Trophoblast cell (in vitro differentiated cells and primary cell): ENCODE measurements around the gene TSHR.

Experiments
- DNase-seq, 2 donors: peaks; one replicate each; pipeline ENCODE4 v3.0.0-alpha.2; 2016
- H2AFZ ChIP-seq: 2 replicates; pipeline ENCODE4 v1.6.1; 2013; ENCODE audit warnings: low read length, moderate library complexity, mild to moderate bottlenecking; ENCODE audit not compliant: insufficient read depth, poor library complexity
- H2AK5ac ChIP-seq: 2 replicates; pipeline ENCODE4 v1.6.1; 2013; ENCODE audit warnings: mild to moderate bottlenecking, low read length
- H2BK120ac ChIP-seq: 2 replicates; pipeline ENCODE4 v1.6.1; 2013; ENCODE audit warnings: low read length, mild to moderate bottlenecking, moderate library complexity; ENCODE audit not compliant: insufficient read depth, poor library complexity
- H2BK12ac ChIP-seq: 2 replicates; pipeline ENCODE4 v1.6.1; 2013; ENCODE audit warnings: mild to moderate bottlenecking, low read length, moderate library complexity
- H2BK5ac ChIP-seq: 2 replicates; pipeline ENCODE4 v1.6.1; 2013; ENCODE audit warnings: low read length, low read depth, moderate library complexity, mild to moderate bottlenecking; ENCODE audit not compliant: poor library complexity
- H3K14ac ChIP-seq: 2 replicates; pipeline ENCODE4 v1.6.1; 2013; ENCODE audit warnings: mild to moderate bottlenecking, low read length
- H3K18ac ChIP-seq: 2 replicates; pipeline ENCODE4 v1.6.1; 2013; ENCODE audit warnings: mild to moderate bottlenecking, low read length
- H3K23ac ChIP-seq: 2 replicates; pipeline ENCODE4 v1.6.1; 2013; ENCODE audit warnings: low read length
- H3K27ac ChIP-seq: 2 replicates; pipeline ENCODE4 v1.5.1; 2013; ENCODE audit warnings: low read depth, mild to moderate bottlenecking, inconsistent platforms, low read length, moderate library complexity
- H3K27me3 ChIP-seq: 2 replicates; pipeline ENCODE4 v1.6.1; 2013; ENCODE audit warnings: inconsistent platforms, mild to moderate bottlenecking, low read length, moderate library complexity; ENCODE audit not compliant: insufficient read depth
- H3K36me3 ChIP-seq, 2 experiments: 1 replicate in 1 of 2; 2 replicates in 1 of 2; pipeline ENCODE4 v1.6.1; 2013; ENCODE audit warnings: low read length in 2 of 2, mild to moderate bottlenecking in 2 of 2, moderate library complexity in 1 of 2; ENCODE audit not compliant: insufficient read depth in 2 of 2, control insufficient read depth in 1 of 2
- H3K4ac ChIP-seq: 2 replicates; pipeline ENCODE4 v1.6.1; 2013; ENCODE audit warnings: low read depth, mild to moderate bottlenecking, low read length, moderate library complexity
- H3K4me1 ChIP-seq, 2 experiments: 1 replicate in 1 of 2; 2 replicates in 1 of 2; pipeline ENCODE4 v1.6.1; 2013; ENCODE audit warnings: low read length in 2 of 2, mild to moderate bottlenecking in 2 of 2, moderate library complexity in 1 of 2; ENCODE audit not compliant: insufficient read depth in 2 of 2, control insufficient read depth in 1 of 2
- H3K4me2 ChIP-seq: 2 replicates; pipeline ENCODE4 v1.6.1; 2013; ENCODE audit warnings: inconsistent platforms, mild to moderate bottlenecking, low read length, moderate library complexity
- H3K4me3 ChIP-seq: 2 replicates; pipeline ENCODE4 v1.5.1; 2013; ENCODE audit warnings: mild to moderate bottlenecking, low read depth, low read length, inconsistent platforms
- H3K79me1 ChIP-seq: one replicate; pipeline ENCODE4 v1.6.1; 2013; ENCODE audit warnings: low read length
- H3K79me2 ChIP-seq: 2 replicates; pipeline ENCODE4 v1.6.1; 2013; ENCODE audit warnings: low read length, mild to moderate bottlenecking; ENCODE audit not compliant: control insufficient read depth, insufficient read depth, poor library complexity
- H3K9ac ChIP-seq: 2 replicates; pipeline ENCODE4 v1.6.1; 2013; ENCODE audit warnings: mild to moderate bottlenecking, low read length
- H3K9me3 ChIP-seq: 2 replicates; pipeline ENCODE4 v1.6.1; 2013; ENCODE audit warnings: low read depth, mild to moderate bottlenecking, control low read depth, inconsistent platforms, low read length; ENCODE audit not compliant: insufficient read depth
- H4K12ac ChIP-seq: 2 replicates; pipeline ENCODE4 v1.6.1; 2013; ENCODE audit warnings: low read depth, mild to moderate bottlenecking, low read length, moderate library complexity
- H4K8ac ChIP-seq: 2 replicates; pipeline ENCODE4 v1.6.1; 2013; ENCODE audit warnings: low read depth, mild to moderate bottlenecking, low read length, moderate library complexity
- H4K91ac ChIP-seq: one replicate; pipeline ENCODE4 v1.6.1; 2013; ENCODE audit warnings: low read depth, mild to moderate bottlenecking, low read length, moderate library complexity
- WGBS: extraction: QIAGEN DNeasy Blood & Tissue Kit; methylation state at CpG from one replicate; pipeline ENCODE4 v1.1.7; 2013; ENCODE audit warnings: missing lambda C conversion rate; ENCODE audit not compliant: insufficient read length, insufficient coverage; ENCODE audit errors: extremely low coverage; 5-methylcytosine and 5-hydroxymethylcytosine counted together

TSHR gene

DNA sequence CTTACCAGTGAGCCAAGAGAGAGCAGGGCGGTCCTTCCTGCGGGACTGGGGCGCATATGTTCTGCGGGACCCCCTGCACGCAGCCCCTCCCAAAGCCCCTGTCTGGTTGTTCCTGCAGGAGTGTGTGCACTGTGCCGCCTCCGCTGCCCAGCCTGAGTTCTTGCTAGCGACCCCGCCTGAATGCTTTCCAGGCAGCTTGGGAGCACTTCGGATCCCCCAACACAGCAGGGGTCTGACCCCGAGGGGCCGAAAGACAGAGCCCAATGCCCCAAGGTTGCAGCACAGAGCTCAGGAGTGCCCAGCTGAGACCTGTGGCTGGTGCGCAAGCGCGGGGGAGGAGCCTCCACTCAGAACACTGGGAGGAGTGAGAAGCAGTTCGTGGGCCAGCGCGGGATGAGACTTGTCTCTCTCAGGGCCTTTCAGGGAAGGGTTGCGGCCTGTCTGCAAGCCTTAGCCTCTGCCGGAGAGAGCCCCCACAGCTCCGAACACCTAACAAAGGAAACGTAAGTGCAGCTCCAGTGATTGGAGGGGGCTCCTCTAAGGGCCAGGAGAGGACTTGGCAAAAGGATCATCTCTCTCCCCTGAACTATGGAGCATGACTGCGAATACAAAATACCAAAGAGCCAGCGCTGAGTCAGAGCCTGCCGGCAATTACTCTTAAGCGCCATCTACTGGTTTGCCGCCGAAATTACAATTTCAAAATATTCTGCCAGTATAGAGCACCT lies 214.8 kb downstream of the TSHR start:
- H4K91ac ChIP-seq, result peak overlapping the region; percentile 95
- WGBS, result no CpG with 5 or more reads among the region's 28 CpGs

DNA sequence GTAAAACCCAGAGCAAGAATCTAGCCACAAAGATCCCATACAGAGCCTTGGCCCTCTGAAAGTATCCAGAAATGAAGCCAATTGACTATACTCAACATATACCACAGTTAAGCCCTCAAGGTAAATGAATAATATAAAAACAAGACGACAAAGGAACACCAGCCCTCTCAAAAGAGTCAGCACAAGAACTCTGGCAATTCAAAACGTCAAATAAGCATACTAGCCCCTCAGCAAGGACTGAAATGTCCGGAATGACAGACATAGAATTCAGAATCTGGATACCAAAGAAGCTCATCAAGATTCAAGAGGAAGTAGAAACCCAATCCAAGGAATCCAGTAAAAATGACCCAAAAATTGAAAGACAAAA lies 215.4 kb downstream of the TSHR start:
- Histone ChIP-seq H3K27me3 (no peaks in the 10 kb centered on the region), H3K18ac (no peak overlapping the region), H3K4ac (no peak overlapping the region), H3K79me2 (peaks cover 4% of the 10 kb centered on the region), H3K4me3 (no peak overlapping the region), H3K79me1 (peaks cover 6% of the 10 kb centered on the region), H4K12ac (no peak overlapping the region), H3K23ac (no peak overlapping the region), H2BK5ac (no peak overlapping the region), H3K14ac (no peak overlapping the region), H3K36me3 (no peaks in the 10 kb centered on the region), H3K4me2 (peak overlapping the region; percentile 67), H4K8ac (no peak overlapping the region), H2BK120ac (no peak overlapping the region), H3K9ac (no peak overlapping the region), H2AK5ac (no peak overlapping the region), H3K4me1 (peaks cover 6 to 7% of the 10 kb centered on the region in 2 experiments), H3K27ac (no peak overlapping the region), H2BK12ac (no peak overlapping the region), H3K9me3 (no peaks in the 10 kb centered on the region), H4K91ac (no peak overlapping the region), H2AFZ (no peak overlapping the region)
- WGBS, result no CpG with 5 or more reads among the region's 3 CpGs
- peak in 1 of 2 donors; percentile 19 for DNase-seq

More for the DNA sequence above, 214.8 kb downstream of the TSHR start:
- Histone ChIP-seq H3K4me2 (peak overlapping the region; percentile 67), H2BK12ac (peak overlapping the region; percentile 51), H3K79me1 (peaks cover 6% of the 10 kb centered on the region), H3K79me2 (peaks cover 4% of the 10 kb centered on the region), H3K9ac (peak overlapping the region; percentile 97), H3K23ac (no peak overlapping the region), H4K12ac (peak overlapping the region; percentile 82), H3K36me3 (no peaks in the 10 kb centered on the region), H3K14ac (peak overlapping the region; percentile 91), H3K4me3 (peak overlapping the region; percentile 73), H3K27me3 (no peaks in the 10 kb centered on the region), H2BK120ac (peak overlapping the region; percentile 87), H3K4me1 (peaks cover 6 to 7% of the 10 kb centered on the region in 2 experiments), H2BK5ac (peak overlapping the region; percentile 97), H3K4ac (peak overlapping the region; percentile 72), H2AK5ac (no peak overlapping the region), H4K8ac (peak overlapping the region; percentile 96), H2AFZ (peak overlapping the region; percentile 83), H3K18ac (peak overlapping the region; percentile 93), H3K27ac (peak overlapping the region; percentile 94), H3K9me3 (no peaks in the 10 kb centered on the region)
- peak; percentile 86 to 91 for DNase-seq

DNA sequence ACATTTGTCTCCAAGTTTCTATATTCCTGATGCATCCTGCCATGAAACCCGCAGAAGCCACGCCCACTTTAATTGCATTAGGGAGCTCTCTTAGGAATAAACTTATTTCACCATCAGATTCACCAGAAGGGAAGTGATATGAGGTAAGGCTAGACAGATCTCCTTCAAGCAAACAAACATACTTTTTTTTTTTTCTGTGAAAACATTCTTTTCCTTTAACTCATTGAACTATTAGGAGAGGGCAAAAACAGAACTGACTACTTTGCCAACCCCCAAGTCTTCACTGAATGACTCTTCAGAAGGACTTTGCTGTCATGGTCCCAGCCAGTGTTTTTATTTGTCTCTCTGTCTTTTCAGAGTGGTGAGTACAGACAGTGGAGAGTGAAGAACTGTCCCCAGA lies 216.9 kb downstream of the TSHR start:
- Histone ChIP-seq H2BK12ac (no peak overlapping the region), H3K27ac (no peak overlapping the region), H3K14ac (no peak overlapping the region), H3K4me3 (no peak overlapping the region), H3K9ac (no peak overlapping the region), H3K79me1 (peaks cover 6% of the 10 kb centered on the region), H3K27me3 (no peaks in the 10 kb centered on the region), H3K9me3 (no peaks in the 10 kb centered on the region), H3K23ac (no peak overlapping the region), H4K91ac (no peak overlapping the region), H3K18ac (no peak overlapping the region), H2BK120ac (no peak overlapping the region), H4K8ac (no peak overlapping the region), H3K4ac (no peak overlapping the region), H3K36me3 (no peaks in the 10 kb centered on the region), H3K4me2 (no peak overlapping the region), H2AK5ac (no peak overlapping the region), H3K4me1 (peaks cover 6 to 7% of the 10 kb centered on the region in 2 experiments), H2AFZ (no peak overlapping the region), H4K12ac (no peak overlapping the region), H2BK5ac (no peak overlapping the region), H3K79me2 (peaks cover 4% of the 10 kb centered on the region)
- peak in 1 of 2 donors; percentile 20 for DNase-seq
- no CpG with 5 or more reads among the region's 2 CpGs for WGBS

DNA sequence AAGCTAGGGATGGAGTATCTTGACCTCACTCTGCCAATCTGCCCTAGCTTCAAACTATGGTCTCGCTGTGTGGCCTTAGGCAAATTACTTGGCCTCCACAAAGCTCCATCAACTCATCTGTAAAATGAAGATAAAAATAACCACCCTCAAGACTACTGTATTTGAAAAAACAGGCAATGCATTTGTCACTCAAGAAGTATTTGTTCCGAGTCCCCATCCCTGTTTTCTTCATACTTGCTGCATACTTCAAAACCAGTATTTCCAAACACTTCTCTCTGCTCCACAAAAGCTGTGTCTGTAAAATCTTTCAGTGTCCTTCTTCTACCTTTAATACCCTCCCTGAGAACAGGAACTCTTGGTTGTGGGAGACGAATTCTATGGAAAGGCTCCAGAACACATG lies 217.5 kb downstream of the TSHR start:
- H3K4ac ChIP-seq, result no peak overlapping the region
- no peak overlapping the region for H4K91ac ChIP-seq
- no peaks in the 10 kb centered on the region for H3K9me3 ChIP-seq
- no peak overlapping the region for H3K4me3 ChIP-seq
- H2BK5ac ChIP-seq, result no peak overlapping the region
- no peak overlapping the region for H2AK5ac ChIP-seq
- peaks cover 6% of the 10 kb centered on the region for H3K79me1 ChIP-seq
- peaks cover 6 to 7% of the 10 kb centered on the region in 2 experiments for H3K4me1 ChIP-seq
- no peak overlapping the region for H3K23ac ChIP-seq
- no peak overlapping the region for H2BK12ac ChIP-seq
- no peak overlapping the region for H3K9ac ChIP-seq
- no peak overlapping the region for H4K12ac ChIP-seq
- peak; percentile 38 to 77 for DNase-seq
- no peak overlapping the region for H2BK120ac ChIP-seq
- H3K79me2 ChIP-seq, result peaks cover 4% of the 10 kb centered on the region
- H2AFZ ChIP-seq, result no peak overlapping the region
- H3K4me2 ChIP-seq, result no peak overlapping the region
- no CpG with 5 or more reads among the region's 3 CpGs for WGBS
- no peaks in the 10 kb centered on the region for H3K27me3 ChIP-seq
- no peaks in the 10 kb centered on the region for H3K36me3 ChIP-seq
- H3K18ac ChIP-seq, result no peak overlapping the region
- H4K8ac ChIP-seq, result no peak overlapping the region
- no peak overlapping the region for H3K14ac ChIP-seq
- no peak overlapping the region for H3K27ac ChIP-seq
